ENCODE measurements around the gene SLC19A1.

Gene SLC19A1

GRCh38 chr21:45499970-45500577 lies 42.2 kb downstream of the SLC19A1 start:
- no peak for DNase-seq (ENCODE audit: low read depth in 2 of 2)
- no peak for TF ChIP-seq CTCF (IDR thresholded peaks at IDR 0.05; ENCODE audit: low read depth, low read length)
- no peak overlapping the region for H3K4me3 ChIP-seq (replicated peaks in 1 of 2; ENCODE audit: low read depth in 2 of 2, low read length in 2 of 2)

GRCh38 chr21:45499201-45499750 lies 43.0 kb downstream of the SLC19A1 start:
- TF ChIP-seq CTCF (IDR thresholded peaks at IDR 0.05; ENCODE audit: low read depth, low read length), result no peak
- DNase-seq (ENCODE audit: low read depth in 2 of 2), result no peak
- no peak overlapping the region for H3K4me3 ChIP-seq (replicated peaks in 1 of 2; ENCODE audit: low read depth in 2 of 2, low read length in 2 of 2)

GRCh38 chr21:45498646-45499000 lies 43.6 kb downstream of the SLC19A1 start:
- no peak for TF ChIP-seq CTCF (IDR thresholded peaks at IDR 0.05; ENCODE audit: low read depth, low read length)
- H3K4me3 ChIP-seq (replicated peaks in 1 of 2; ENCODE audit: low read depth in 2 of 2, low read length in 2 of 2), result no peak overlapping the region
- no peak for DNase-seq (ENCODE audit: low read depth in 2 of 2)

- TF ChIP-seq CTCF (IDR thresholded peaks at IDR 0.05; ENCODE audit: low read depth, low read length), result no peak
- DNase-seq (ENCODE audit: low read depth in 2 of 2), result no peak
- H3K4me3 ChIP-seq (replicated peaks in 1 of 2; ENCODE audit: low read depth in 2 of 2, low read length in 2 of 2), result no peak overlapping the region
These were observed 44.2 kb downstream of the SLC19A1 start for GRCh38 chr21:45497846-45498645.

GRCh38 chr21:45496968-45497845 lies 45.0 kb downstream of the SLC19A1 start:
- no peak for DNase-seq (ENCODE audit: low read depth in 2 of 2)
- no peak overlapping the region for H3K4me3 ChIP-seq (replicated peaks in 1 of 2; ENCODE audit: low read depth in 2 of 2, low read length in 2 of 2)
- TF ChIP-seq CTCF (IDR thresholded peaks at IDR 0.05; ENCODE audit: low read depth, low read length), result no peak

- TF ChIP-seq CTCF (IDR thresholded peaks at IDR 0.05; ENCODE audit: low read depth, low read length), result no peak
- no peak overlapping the region for H3K4me3 ChIP-seq (replicated peaks in 1 of 2; ENCODE audit: low read depth in 2 of 2, low read length in 2 of 2)
- no peak for DNase-seq (ENCODE audit: low read depth in 2 of 2)
These were observed 45.9 kb downstream of the SLC19A1 start for GRCh38 chr21:45496151-45496967.
